ENCODE measurements around the gene TMEM108. TPM values are rescaled to one million over a fixed set of nuclear protein-coding genes. Genes with fewer than 3 reads are reported as not detected.

Gene TMEM108
- total RNA-seq, 1 experiment from 2014 or later = not detected

DNA sequence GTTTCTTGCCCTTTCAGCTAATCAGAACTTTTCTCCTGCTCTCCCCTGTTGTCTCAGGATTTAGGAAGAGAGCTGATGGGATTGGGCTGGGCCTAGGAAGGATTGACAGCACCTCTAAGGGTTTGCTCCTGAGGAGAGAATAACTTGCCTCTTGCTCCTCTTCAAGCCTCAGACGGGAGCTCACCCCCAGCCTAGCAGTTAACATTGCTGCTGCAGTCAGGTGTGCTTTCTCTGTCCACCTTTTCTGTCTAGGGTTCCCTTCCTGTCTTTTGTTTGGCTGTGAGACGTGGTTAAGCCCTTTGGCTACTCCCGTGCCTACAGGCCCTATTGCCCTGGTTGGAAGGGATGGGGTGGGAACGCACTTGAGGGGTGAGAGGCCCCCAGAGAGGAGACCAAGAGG lies 20.1 kb downstream of the TMEM108 start:
- no peak overlapping the region for H3K4me3 ChIP-seq (replicated peaks in 1 of 2; ENCODE audit: low read depth in 1 of 2, low read length in 2 of 2)
- H2AFZ ChIP-seq (ENCODE audit: low read depth, low read length, poor library complexity, severe bottlenecking) = no peak overlapping the region
- CTCF ChIA-PET = no interaction called here
- H3K9me2 ChIP-seq (ENCODE audit: insufficient read depth) = no peaks in the 10 kb centered on the region
- no peaks in the 10 kb centered on the region for H3K79me2 ChIP-seq (ENCODE audit: insufficient read depth, low read length)
- BruUV-seq (replicated peaks) = no TSS peak
- intact Hi-C loops (cut with micrococcal nuclease) = no loop called here
- no peak for DNase-seq (ENCODE audit: low read depth, low spot score)
- no peak for ATAC-seq
- RAD21 ChIA-PET (ENCODE audit: low non-redundant PET in 1 of 2, low total read pairs in 2 of 2, uncharacterized antibody in 2 of 2, unreplicated experiment in 2 of 2) = no interaction called here
- no peaks in the 10 kb centered on the region for H3K9me3 ChIP-seq (ENCODE audit: control insufficient read depth in 1 of 2, insufficient read depth in 1 of 2, low read depth in 1 of 2, low read length in 2 of 2)
- H3K36me3 ChIP-seq (ENCODE audit: control insufficient read depth in 1 of 2, insufficient read depth in 2 of 2, low read length in 2 of 2) = no peaks in the 10 kb centered on the region
- no peaks in the 10 kb centered on the region for H4K20me1 ChIP-seq (ENCODE audit: insufficient read depth)
- H3K27me3 ChIP-seq (ENCODE audit: insufficient read depth, low read length) = peaks cover 22% of the 10 kb centered on the region
- H3K9ac ChIP-seq (ENCODE audit: low read length) = no peak overlapping the region
- no peak overlapping the region for H3K27ac ChIP-seq (ENCODE audit: low read depth, low read length)
- POLR2A ChIA-PET = no interaction called here
- no peak for TF ChIP-seq CEBPB (IDR thresholded peaks at IDR 0.05; ENCODE audit: low read depth)
- TF ChIP-seq, protein P1, sequence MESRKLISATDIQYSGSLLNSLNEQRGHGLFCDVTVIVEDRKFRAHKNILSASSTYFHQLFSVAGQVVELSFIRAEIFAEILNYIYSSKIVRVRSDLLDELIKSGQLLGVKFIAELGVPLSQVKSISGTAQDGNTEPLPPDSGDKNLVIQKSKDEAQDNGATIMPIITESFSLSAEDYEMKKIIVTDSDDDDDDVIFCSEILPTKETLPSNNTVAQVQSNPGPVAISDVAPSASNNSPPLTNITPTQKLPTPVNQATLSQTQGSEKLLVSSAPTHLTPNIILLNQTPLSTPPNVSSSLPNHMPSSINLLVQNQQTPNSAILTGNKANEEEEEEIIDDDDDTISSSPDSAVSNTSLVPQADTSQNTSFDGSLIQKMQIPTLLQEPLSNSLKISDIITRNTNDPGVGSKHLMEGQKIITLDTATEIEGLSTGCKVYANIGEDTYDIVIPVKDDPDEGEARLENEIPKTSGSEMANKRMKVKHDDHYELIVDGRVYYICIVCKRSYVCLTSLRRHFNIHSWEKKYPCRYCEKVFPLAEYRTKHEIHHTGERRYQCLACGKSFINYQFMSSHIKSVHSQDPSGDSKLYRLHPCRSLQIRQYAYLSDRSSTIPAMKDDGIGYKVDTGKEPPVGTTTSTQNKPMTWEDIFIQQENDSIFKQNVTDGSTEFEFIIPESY (IDR thresholded peaks at IDR 0.05; ENCODE audit: extremely low read depth, insufficient replicate concordance, low read length) = no peak
- no peak for TF ChIP-seq POLR2A (IDR thresholded peaks at IDR 0.05; ENCODE audit: borderline replicate concordance, extremely low read depth, insufficient read depth, insufficient read length)
- TF ChIP-seq SP1 (IDR thresholded peaks at IDR 0.05; ENCODE audit: low read depth) = no peak
- no peak for TF ChIP-seq POLR2AphosphoS5 (IDR thresholded peaks at IDR 0.05; ENCODE audit: low read depth, low read length)
- TF ChIP-seq, protein P2, sequence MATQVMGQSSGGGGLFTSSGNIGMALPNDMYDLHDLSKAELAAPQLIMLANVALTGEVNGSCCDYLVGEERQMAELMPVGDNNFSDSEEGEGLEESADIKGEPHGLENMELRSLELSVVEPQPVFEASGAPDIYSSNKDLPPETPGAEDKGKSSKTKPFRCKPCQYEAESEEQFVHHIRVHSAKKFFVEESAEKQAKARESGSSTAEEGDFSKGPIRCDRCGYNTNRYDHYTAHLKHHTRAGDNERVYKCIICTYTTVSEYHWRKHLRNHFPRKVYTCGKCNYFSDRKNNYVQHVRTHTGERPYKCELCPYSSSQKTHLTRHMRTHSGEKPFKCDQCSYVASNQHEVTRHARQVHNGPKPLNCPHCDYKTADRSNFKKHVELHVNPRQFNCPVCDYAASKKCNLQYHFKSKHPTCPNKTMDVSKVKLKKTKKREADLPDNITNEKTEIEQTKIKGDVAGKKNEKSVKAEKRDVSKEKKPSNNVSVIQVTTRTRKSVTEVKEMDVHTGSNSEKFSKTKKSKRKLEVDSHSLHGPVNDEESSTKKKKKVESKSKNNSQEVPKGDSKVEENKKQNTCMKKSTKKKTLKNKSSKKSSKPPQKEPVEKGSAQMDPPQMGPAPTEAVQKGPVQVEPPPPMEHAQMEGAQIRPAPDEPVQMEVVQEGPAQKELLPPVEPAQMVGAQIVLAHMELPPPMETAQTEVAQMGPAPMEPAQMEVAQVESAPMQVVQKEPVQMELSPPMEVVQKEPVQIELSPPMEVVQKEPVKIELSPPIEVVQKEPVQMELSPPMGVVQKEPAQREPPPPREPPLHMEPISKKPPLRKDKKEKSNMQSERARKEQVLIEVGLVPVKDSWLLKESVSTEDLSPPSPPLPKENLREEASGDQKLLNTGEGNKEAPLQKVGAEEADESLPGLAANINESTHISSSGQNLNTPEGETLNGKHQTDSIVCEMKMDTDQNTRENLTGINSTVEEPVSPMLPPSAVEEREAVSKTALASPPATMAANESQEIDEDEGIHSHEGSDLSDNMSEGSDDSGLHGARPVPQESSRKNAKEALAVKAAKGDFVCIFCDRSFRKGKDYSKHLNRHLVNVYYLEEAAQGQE (IDR thresholded peaks at IDR 0.05; ENCODE audit: low read depth) = no peak
- no peak for TF ChIP-seq FOSL1 (IDR thresholded peaks at IDR 0.05; ENCODE audit: low read depth)
- TF ChIP-seq, protein P3, sequence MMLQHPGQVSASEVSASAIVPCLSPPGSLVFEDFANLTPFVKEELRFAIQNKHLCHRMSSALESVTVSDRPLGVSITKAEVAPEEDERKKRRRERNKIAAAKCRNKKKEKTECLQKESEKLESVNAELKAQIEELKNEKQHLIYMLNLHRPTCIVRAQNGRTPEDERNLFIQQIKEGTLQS (IDR thresholded peaks at IDR 0.05) = no peak
- TF ChIP-seq JUND (IDR thresholded peaks at IDR 0.05) = no peak
- no peak for TF ChIP-seq YY1 (IDR thresholded peaks at IDR 0.05; ENCODE audit: extremely low read depth, insufficient replicate concordance, low read depth, low read length)
- no peak for TF ChIP-seq EGR1 (IDR thresholded peaks at IDR 0.05; ENCODE audit: low read depth)
- no peak for TF ChIP-seq RAD21 (IDR thresholded peaks at IDR 0.05; ENCODE audit: low read depth)
- TF ChIP-seq SRF (IDR thresholded peaks at IDR 0.05; ENCODE audit: low read depth) = no peak
- TF ChIP-seq, protein P4, sequence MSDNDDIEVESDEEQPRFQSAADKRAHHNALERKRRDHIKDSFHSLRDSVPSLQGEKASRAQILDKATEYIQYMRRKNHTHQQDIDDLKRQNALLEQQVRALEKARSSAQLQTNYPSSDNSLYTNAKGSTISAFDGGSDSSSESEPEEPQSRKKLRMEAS (IDR thresholded peaks at IDR 0.05) = no peak
- no peak for TF ChIP-seq EZH2 (IDR thresholded peaks at IDR 0.05)
- TF ChIP-seq ELF1 (IDR thresholded peaks at IDR 0.05; ENCODE audit: borderline replicate concordance, low read depth) = no peak
- no peak for TF ChIP-seq TCF7L2 (IDR thresholded peaks at IDR 0.05; ENCODE audit: borderline replicate concordance, extremely low read depth, insufficient read depth, insufficient read length)
- no peak for TF ChIP-seq EZH2phosphoT487 (IDR thresholded peaks at IDR 0.05; ENCODE audit: borderline replicate concordance)
- no peak for TF ChIP-seq ZNF274 (IDR thresholded peaks at IDR 0.05; ENCODE audit: low read depth, low read length)
- TF ChIP-seq, protein P5, sequence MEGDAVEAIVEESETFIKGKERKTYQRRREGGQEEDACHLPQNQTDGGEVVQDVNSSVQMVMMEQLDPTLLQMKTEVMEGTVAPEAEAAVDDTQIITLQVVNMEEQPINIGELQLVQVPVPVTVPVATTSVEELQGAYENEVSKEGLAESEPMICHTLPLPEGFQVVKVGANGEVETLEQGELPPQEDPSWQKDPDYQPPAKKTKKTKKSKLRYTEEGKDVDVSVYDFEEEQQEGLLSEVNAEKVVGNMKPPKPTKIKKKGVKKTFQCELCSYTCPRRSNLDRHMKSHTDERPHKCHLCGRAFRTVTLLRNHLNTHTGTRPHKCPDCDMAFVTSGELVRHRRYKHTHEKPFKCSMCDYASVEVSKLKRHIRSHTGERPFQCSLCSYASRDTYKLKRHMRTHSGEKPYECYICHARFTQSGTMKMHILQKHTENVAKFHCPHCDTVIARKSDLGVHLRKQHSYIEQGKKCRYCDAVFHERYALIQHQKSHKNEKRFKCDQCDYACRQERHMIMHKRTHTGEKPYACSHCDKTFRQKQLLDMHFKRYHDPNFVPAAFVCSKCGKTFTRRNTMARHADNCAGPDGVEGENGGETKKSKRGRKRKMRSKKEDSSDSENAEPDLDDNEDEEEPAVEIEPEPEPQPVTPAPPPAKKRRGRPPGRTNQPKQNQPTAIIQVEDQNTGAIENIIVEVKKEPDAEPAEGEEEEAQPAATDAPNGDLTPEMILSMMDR (IDR thresholded peaks at IDR 0.05 in 2 of 3, conservative IDR thresholded peaks at IDR 0.05 in 1 of 3; ENCODE audit: borderline replicate concordance in 1 of 3, insufficient read depth in 1 of 3, low read depth in 2 of 3, low read length in 2 of 3) = no peak
- no peak overlapping the region for H3K4me2 ChIP-seq (ENCODE audit: low read length)
- H3K4me1 ChIP-seq (ENCODE audit: control insufficient read depth in 1 of 2, insufficient read depth in 2 of 2, low read length in 2 of 2) = no peaks in the 10 kb centered on the region
